ENCODE measurements around the gene GSK3B. TPM values are rescaled to one million over a fixed set of nuclear protein-coding genes. Genes with fewer than 3 reads are reported as not detected.
A peak's percentile ranks its signal among the peaks of the same experiment; 100 is the strongest.
"Not testable (repeated sequence)": the region's sequence is repeated elsewhere in the genome, so short reads cannot be mapped to it uniquely, and the experiment has no call there.

The GSK3B gene
- total and polyA plus RNA-seq, 10 of the 15 experiments (the other 5 are each of a cell fraction or from before 2014, with no cell fraction given), result 8.5 to 49.8 (median 25.5) TPM

DNA sequence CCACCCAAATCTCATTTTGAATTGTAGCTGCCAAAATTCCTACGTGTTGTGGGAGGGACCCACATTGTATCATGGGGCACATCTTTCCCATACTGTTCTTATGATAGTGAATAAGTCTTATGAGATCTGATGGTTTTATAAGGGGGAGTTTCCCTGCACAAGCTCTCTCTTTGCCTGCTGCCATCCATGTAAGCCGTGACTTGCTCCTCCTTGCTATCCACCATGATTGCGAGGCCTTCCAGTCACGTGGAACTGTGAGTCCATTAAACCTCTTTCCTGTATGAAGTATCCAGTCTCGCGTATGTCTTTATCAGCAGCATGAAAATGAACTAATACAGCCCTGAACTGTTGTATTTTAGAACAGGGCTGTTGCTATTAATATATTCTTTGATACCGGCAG lies 40.6 kb downstream of the GSK3B start:
- RAD21 ChIA-PET (ENCODE audit: unreplicated experiment), result interaction anchor here (0.8 kb wide), 1 partner anchor 39 kb away, joined by 3 read pairs; no protein-coding TSS in a partner anchor
- H2AFZ ChIP-seq (ENCODE audit: control insufficient read depth, low read depth, low read length), result not testable (repeated sequence)
- intact Hi-C loops (cut with micrococcal nuclease; ENCODE audit: unreplicated experiment), result loop anchor here (5.0 kb wide), 1 partner anchor 39 kb away; the partner anchor contains the start of gene GSK3B

DNA sequence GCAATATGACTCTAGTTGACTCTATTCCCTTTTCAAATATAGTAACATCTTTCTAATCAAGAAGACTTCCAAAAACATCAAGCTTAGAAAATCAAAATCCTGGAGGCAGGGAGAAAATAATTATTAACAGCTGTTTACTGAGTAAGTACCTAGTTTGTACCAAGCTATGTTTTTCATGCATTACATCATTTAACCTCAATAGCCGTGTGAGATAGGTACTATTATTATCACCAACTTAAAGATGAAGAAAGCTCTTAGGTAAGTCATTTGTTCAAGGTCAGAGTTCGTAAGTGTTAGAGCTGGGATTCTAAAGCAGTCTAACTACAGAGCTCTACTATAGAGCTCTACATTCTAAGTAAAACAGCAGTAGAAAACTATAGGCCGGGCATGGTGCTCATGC lies 41.6 kb downstream of the GSK3B start:
- 0 out of 2 replicates have a peak, but pooled peaks have one; percentile 5 for TF ChIP-seq NFIC (IDR thresholded peaks at IDR 0.05; ENCODE audit: low read depth, low read length)
- peak; percentile 41; the same call in 1 of the 2 replicates for TF ChIP-seq ATF7 (IDR thresholded peaks at IDR 0.05; ENCODE audit: low read depth)
- no peak for TF ChIP-seq MYC (IDR thresholded peaks at IDR 0.05; ENCODE audit: insufficient read depth, insufficient read length, insufficient replicate concordance, low read length, severe bottlenecking)
- TF ChIP-seq ZNF384 (IDR thresholded peaks at IDR 0.05; ENCODE audit: borderline replicate concordance, low read depth, low read length), result no peak
- peak; percentile 70; the same call in 1 of the 2 replicates for TF ChIP-seq ZNF24 (IDR thresholded peaks at IDR 0.05)
- CTCF ChIA-PET, result interaction anchor here (0.6 to 3.4 kb wide), 4 partner anchors 14 to 161 kb away, joined by 3 to 9 read pairs (median 4); no protein-coding TSS in a partner anchor
- peaks cover 12% of the 10 kb centered on the region for H3K9me3 ChIP-seq (replicated peaks; ENCODE audit: control insufficient read depth, insufficient read depth, low read length)
- peak overlapping the region; percentile 27 for H3K27ac ChIP-seq (ENCODE audit: control insufficient read depth, insufficient read depth)
- H4K20me1 ChIP-seq (ENCODE audit: control insufficient read depth, insufficient read depth), result no peaks in the 10 kb centered on the region
- no peak overlapping the region for H3K9ac ChIP-seq (ENCODE audit: control insufficient read depth, insufficient read depth, low read length)
- SMC1A ChIA-PET (ENCODE audit: uncharacterized antibody, unreplicated experiment), result interaction anchor here (0.7 to 2.3 kb wide), 18 partner anchors 10 to 378 kb away, joined by 3 to 8 read pairs (median 4); no protein-coding TSS in a partner anchor
- RAD21 ChIA-PET (ENCODE audit: unreplicated experiment), result interaction anchor here (1.1 to 1.5 kb wide), 4 partner anchors 39 to 105 kb away, joined by 3 to 5 read pairs (median 4); partner anchors contain the start of gene GSK3B
- no peak overlapping the region for H2AFZ ChIP-seq (ENCODE audit: control insufficient read depth, low read depth, low read length)
- peaks cover 19% of the 10 kb centered on the region for H3K4me1 ChIP-seq (ENCODE audit: control insufficient read depth, insufficient read depth, low read length)
- peak overlapping the region; percentile 70 for H3K4me2 ChIP-seq (ENCODE audit: control insufficient read depth, insufficient read depth)
- POLR2A ChIA-PET, result interaction anchor here (0.6 to 1.6 kb wide), 4 partner anchors 40 to 1661 kb away, joined by 3 to 5 read pairs (median 4); no protein-coding TSS in a partner anchor
- in situ Hi-C loops (cut with MboI), result no loop called here
- FAIRE-seq (peak; percentile 59), ATAC-seq (peak; percentile 67), DNase-seq (ENCODE audit: low read depth, low spot score) (no peak)
- 69% methylated on average over 3 of the region's 3 CpGs for WGBS (ENCODE audit: insufficient coverage, insufficient replicate concordance, low lambda C conversion rate, missing lambda C conversion rate)
- BruUV-seq (replicated peaks), result no TSS peak
- H3K79me2 ChIP-seq (ENCODE audit: control insufficient read depth, insufficient read depth, low read length), result peaks cover 90% of the 10 kb centered on the region
- peaks cover 0 to 2% of the 10 kb centered on the region in 2 experiments; a peak in 3 of 4 replicates for H3K36me3 ChIP-seq (ENCODE audit: control insufficient read depth in 2 of 2, insufficient read depth in 2 of 2, low read length in 1 of 2)
- no peaks in the 10 kb centered on the region for H3K27me3 ChIP-seq (replicated peaks in 1 of 2; ENCODE audit: control insufficient read depth in 2 of 2, insufficient read depth in 2 of 2, low read length in 1 of 2)
- intact Hi-C loops (cut with micrococcal nuclease; ENCODE audit: unreplicated experiment), result loop anchor here (5.0 kb wide), 1 partner anchor 40 kb away; the partner anchor contains the start of gene GSK3B
- peak overlapping the region; percentile 29; the same call in 1 of the 2 replicates for H3K4me3 ChIP-seq

More for the DNA sequence above, 40.6 kb downstream of the GSK3B start:
- FAIRE-seq; DNase-seq (ENCODE audit: low read depth, low spot score); H3K4me3 ChIP-seq; H3K36me3 ChIP-seq (ENCODE audit: control insufficient read depth in 2 of 2, insufficient read depth in 2 of 2, low read length in 1 of 2); H3K27ac ChIP-seq (ENCODE audit: control insufficient read depth, insufficient read depth); H4K20me1 ChIP-seq (ENCODE audit: control insufficient read depth, insufficient read depth); BruUV-seq (replicated peaks); H3K9ac ChIP-seq (ENCODE audit: control insufficient read depth, insufficient read depth, low read length); ATAC-seq; in situ Hi-C loops (cut with MboI); H3K4me2 ChIP-seq (ENCODE audit: control insufficient read depth, insufficient read depth); H3K27me3 ChIP-seq (replicated peaks in 1 of 2; ENCODE audit: control insufficient read depth in 2 of 2, insufficient read depth in 2 of 2, low read length in 1 of 2): not testable (repeated sequence)
- 96% methylated on average over 7 of the region's 7 CpGs for WGBS (ENCODE audit: insufficient coverage, insufficient replicate concordance, low lambda C conversion rate, missing lambda C conversion rate)
- Histone ChIP-seq H3K9me3 (replicated peaks; ENCODE audit: control insufficient read depth, insufficient read depth, low read length) (peaks cover 12% of the 10 kb centered on the region), H3K4me1 (ENCODE audit: control insufficient read depth, insufficient read depth, low read length) (peaks cover 23% of the 10 kb centered on the region), H3K79me2 (ENCODE audit: control insufficient read depth, insufficient read depth, low read length) (peaks cover 90% of the 10 kb centered on the region)
- ChIA-PET SMC1A (ENCODE audit: uncharacterized antibody, unreplicated experiment) (interaction anchor here (0.9 to 2.3 kb wide), 8 partner anchors 11 to 379 kb away, joined by 3 to 8 read pairs (median 4); no protein-coding TSS in a partner anchor), POLR2A (interaction anchor here (1.5 kb wide), 1 partner anchor 42 kb away, joined by 3 read pairs; no protein-coding TSS in a partner anchor), CTCF (interaction anchor here (2.2 to 3.4 kb wide), 2 partner anchors 28 to 162 kb away, joined by 6 to 9 read pairs; no protein-coding TSS in a partner anchor)
